ENCODE measurements around the gene SAMD8.
"Not testable (repeated sequence)": the region's sequence is repeated elsewhere in the genome, so short reads cannot be mapped to it uniquely, and the experiment has no call there.

SAMD8 gene

DNA sequence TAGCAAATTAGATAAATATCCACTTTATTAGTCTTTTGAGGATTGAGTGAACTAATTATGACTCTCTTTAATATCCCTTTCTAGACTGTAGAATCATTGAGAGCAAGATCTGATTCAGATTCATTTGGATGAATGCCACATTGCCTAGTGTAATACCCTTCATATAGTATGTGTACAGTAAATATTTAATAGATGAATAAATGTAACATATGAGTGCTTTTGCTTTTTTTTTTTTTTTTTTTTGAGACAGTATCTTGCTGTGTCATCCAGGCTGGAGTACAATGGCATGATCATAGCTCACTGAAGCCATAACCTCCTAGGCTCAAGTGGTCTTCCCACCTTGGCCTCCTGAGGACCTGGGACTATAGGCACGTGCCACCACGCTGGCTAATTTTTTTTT is 14.8 kb downstream of the SAMD8 start:
- TF ChIP-seq POLR2A (IDR thresholded peaks at IDR 0.05; ENCODE audit: low read length) (no peak), GATA1 (IDR thresholded peaks at IDR 0.05; ENCODE audit: low read depth, low read length) (no peak)
- DNase-seq = no peak

DNA sequence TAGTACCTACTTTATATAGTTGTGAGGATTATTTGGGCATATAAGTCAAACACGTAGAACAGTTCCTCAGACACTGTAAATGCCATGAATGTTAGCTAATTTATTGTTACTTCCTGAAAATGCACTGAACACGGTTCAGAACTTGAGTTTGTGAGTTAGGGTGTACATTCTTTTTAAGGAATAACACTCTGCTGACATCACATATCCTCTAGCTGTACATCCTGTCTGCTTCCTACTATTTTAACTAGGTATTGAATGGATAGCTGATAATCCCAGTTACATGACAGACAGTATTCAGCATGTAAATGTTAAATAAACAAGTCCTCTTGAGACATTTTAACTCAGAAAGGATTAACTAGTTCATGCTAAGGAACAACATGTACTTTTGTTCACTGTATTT is 16.0 kb downstream of the SAMD8 start:
- TF ChIP-seq GATA1 (IDR thresholded peaks at IDR 0.05; ENCODE audit: low read depth, low read length) = no peak
- no peak for TF ChIP-seq POLR2A (IDR thresholded peaks at IDR 0.05; ENCODE audit: low read length)
- DNase-seq = no peak

- not testable (repeated sequence) for DNase-seq
These were observed 17.5 kb downstream of the SAMD8 start for GRCh38 chr10:75128985-75129384.

GRCh38 chr10:75129537-75129936 is 18.1 kb downstream of the SAMD8 start:
- no peak for TF ChIP-seq GATA1 (IDR thresholded peaks at IDR 0.05; ENCODE audit: low read depth, low read length)
- no peak for TF ChIP-seq POLR2A (IDR thresholded peaks at IDR 0.05; ENCODE audit: low read length)

GRCh38 chr10:75133701-75134100 is 22.2 kb downstream of the SAMD8 start:
- not testable (repeated sequence) for DNase-seq

More at GRCh38 chr10:75129537-75129936, 18.1 kb downstream of the SAMD8 start:
- no peak for DNase-seq

DNA sequence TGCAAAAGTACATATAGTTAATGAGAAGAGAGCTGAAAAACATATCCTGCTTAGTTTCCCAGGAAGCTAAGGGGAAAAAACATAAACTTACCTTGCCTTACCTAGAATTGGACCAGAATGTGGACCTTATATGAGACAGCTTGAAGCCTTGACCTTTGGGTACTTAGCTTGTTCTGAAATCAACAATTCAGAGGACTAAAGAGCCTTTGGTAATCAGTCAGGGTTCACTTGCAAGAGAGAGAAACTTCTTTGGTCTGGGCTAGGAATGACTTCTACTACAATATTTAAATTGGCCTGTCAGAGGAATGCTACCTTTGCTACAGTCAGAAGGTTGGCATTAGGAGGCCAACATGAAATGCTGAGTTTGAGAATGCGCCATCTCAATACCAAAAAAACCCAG is 24.9 kb downstream of the SAMD8 start:
- TF ChIP-seq GATA1 (IDR thresholded peaks at IDR 0.05; ENCODE audit: low read depth, low read length) = no peak
- peak in 1 of 2 experiments; percentile 4 for DNase-seq

DNA sequence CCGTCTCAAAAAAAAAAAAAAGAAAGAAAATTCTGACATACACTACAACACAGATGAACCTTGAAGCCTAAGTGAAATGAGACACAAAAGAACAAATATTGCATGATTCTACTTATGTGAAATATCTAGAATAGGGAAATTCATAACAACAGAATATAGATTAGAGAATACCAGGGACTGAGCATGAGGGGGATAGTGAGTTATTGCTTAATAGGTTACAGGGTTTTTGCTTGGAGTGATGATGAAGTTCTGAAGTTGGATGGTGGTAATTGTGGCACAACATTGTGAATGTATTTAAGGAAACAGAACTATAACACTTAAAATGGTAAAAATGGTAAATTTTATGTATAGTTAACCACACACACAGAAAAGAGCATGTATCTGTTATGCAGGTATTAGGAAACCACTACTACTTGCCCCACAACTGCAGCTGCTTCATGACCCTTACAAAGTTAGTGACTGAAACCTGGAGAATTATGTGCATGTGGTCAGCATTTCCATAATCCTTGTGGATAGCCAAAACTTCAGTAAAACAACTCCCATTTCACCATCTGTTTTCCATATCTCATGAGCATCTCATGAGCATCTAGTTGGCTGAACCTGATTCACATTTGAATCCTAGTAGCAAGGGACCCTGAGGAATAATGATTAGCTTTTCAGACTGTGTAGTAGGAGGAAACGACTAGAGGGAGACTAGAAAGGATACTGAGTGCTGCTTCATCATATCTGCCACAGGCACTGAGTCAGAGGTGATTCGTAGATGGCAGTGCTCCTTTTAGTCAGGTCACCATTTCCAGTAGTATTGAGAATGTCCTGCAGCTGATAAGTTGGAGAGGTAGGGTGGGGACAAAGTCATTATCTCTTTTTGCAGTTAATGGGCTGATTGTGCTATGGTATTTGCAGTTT is 26.3 kb downstream of the SAMD8 start:
- no peak for TF ChIP-seq GATA1 (IDR thresholded peaks at IDR 0.05; ENCODE audit: low read depth, low read length)
- no peak for TF ChIP-seq POLR2A (IDR thresholded peaks at IDR 0.05; ENCODE audit: low read length)
- peak; percentile 75 to 91 for DNase-seq

- no peak for DNase-seq
- TF ChIP-seq POLR2A (IDR thresholded peaks at IDR 0.05; ENCODE audit: low read length) (no peak), GATA1 (IDR thresholded peaks at IDR 0.05; ENCODE audit: low read depth, low read length) (no peak)
These were observed 28.8 kb downstream of the SAMD8 start for GRCh38 chr10:75140246-75140645.

GRCh38 chr10:75143353-75143752 is 31.9 kb downstream of the SAMD8 start:
- no peak for TF ChIP-seq GATA1 (IDR thresholded peaks at IDR 0.05; ENCODE audit: low read depth, low read length)
- TF ChIP-seq POLR2A (IDR thresholded peaks at IDR 0.05; ENCODE audit: low read length) = no peak

DNA sequence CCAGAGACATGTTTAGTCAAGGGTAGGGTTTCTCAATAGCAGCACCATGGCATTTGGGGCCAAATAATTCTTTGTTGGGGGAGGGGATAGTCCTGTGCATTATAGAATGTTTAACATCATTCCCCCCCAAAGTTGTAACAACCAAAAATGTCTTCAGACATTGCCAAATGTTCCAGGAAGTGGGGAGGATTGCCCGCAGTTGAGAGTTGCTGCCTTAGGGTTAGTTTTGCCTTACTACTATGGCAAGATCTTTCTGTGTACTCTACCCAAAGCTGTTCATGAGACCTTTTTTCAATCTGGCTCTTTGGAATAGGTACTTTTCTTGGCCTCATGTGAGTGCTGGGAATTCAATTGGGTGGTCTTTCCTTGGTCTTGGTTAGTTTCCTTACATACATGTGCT is 34.1 kb downstream of the SAMD8 start:
- no peak for TF ChIP-seq GATA1 (IDR thresholded peaks at IDR 0.05; ENCODE audit: low read depth, low read length)
- TF ChIP-seq POLR2A (IDR thresholded peaks at IDR 0.05; ENCODE audit: low read length) = no peak
- DNase-seq = no peak

More at GRCh38 chr10:75143353-75143752, 31.9 kb downstream of the SAMD8 start:
- DNase-seq = peak in 1 of 2 experiments; percentile 5

GRCh38 chr10:75146780-75147179 is 35.3 kb downstream of the SAMD8 start:
- no peak for DNase-seq
- no peak for TF ChIP-seq POLR2A (IDR thresholded peaks at IDR 0.05; ENCODE audit: low read length)
- TF ChIP-seq GATA1 (IDR thresholded peaks at IDR 0.05; ENCODE audit: low read depth, low read length) = no peak

DNA sequence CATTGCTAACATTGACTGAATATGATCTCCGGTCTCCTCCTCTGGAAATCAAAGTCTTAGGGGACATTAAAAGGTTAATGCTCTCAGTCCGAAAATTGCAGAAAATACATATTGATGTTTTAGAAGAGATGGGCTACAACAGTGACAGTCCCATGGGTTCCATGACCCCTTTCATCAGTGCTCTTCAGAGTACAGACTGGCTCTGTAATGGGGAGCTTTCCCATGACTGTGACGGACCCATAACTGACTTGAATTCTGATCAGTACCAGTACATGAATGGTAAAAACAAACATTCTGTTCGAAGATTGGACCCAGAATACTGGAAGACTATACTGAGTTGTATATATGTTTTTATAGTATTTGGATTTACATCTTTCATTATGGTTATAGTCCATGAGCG is 39.2 kb downstream of the SAMD8 start:
- TF ChIP-seq POLR2A (IDR thresholded peaks at IDR 0.05; ENCODE audit: low read length) = no peak
- no peak for TF ChIP-seq GATA1 (IDR thresholded peaks at IDR 0.05; ENCODE audit: low read depth, low read length)

GRCh38 chr10:75159519-75159918 is 48.1 kb downstream of the SAMD8 start:
- TF ChIP-seq POLR2A (IDR thresholded peaks at IDR 0.05; ENCODE audit: low read length) (no peak), GATA1 (IDR thresholded peaks at IDR 0.05; ENCODE audit: low read depth, low read length) (no peak)
- no peak for DNase-seq

More for the DNA sequence above, 39.2 kb downstream of the SAMD8 start:
- DNase-seq = no peak

DNA sequence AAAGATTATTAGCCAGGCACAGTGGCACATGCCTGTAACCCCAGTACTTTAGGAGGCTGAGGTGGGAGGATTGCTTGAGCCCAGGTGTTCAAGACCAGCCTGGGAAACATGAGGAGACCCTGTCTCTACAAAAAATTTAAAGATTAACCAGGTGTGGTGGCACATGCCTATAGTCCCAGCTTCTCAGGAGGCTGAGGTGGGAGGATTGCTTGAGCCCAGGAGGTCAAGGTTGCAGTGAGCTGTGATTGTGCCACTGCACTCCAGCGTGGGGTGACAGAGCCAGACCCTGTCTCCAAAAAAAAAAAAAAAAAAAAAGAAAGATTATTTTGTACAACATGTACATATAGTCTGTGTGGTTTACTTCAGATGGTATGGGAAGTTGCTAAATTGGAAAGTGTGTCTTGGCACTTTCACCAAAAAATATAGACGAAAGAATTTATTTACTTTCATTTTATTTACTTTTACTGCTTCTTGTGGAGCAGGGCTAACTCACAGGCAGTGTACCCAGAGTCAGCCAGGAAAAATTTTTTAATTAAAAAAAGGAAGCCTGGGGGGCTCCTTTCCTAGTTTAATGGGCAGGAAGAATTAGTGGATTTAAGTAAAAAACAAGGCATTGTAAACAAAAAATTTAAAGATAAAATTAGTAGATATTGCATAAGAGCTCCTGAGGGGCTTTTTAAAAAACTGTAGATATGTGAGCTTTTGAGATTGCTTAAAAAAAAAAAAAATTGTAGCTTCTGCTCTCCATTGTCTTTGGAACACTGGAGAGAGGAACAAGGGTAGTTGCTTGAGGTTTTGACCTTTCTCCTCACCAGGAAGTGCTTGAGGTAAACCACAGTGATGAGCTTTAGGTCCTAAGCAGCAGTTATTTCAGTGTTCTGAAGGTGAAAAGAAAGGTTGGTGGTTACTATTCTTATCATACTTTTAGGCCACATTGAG is 54.5 kb downstream of the SAMD8 start:
- DNase-seq = no peak
- no peak for TF ChIP-seq POLR2A (IDR thresholded peaks at IDR 0.05; ENCODE audit: low read length)
- TF ChIP-seq GATA1 (IDR thresholded peaks at IDR 0.05; ENCODE audit: low read depth, low read length) = no peak

All from erythroblast (primary cell).